SH-SY5Y (cell line): Measurements from ENCODE around the gene KCMF1.

Experiments
- GATA2 ChIP-seq: IDR thresholded peaks from 2 replicates; pipeline ENCODE4 v1.6.1; 2011; ENCODE audit warnings: mild to moderate bottlenecking, low read depth, low read length
- GATA3 ChIP-seq: IDR thresholded peaks from 2 replicates; pipeline ENCODE4 v1.6.1; 2011; ENCODE audit warnings: low read depth, mild to moderate bottlenecking, low read length, moderate library complexity

The KCMF1 gene

GRCh38 chr2:84970868-84971509 is at the start of gene KCMF1:
TSS of gene KCMF1 (plus strand) at chr2:84971161. CDS start at chr2:84971452, 291 bp downstream.
- no peak for TF ChIP-seq GATA2
- TF ChIP-seq GATA3 = no peak

GRCh38 chr2:84923009-84923408 is 48.0 kb upstream of the KCMF1 start:
- TF ChIP-seq GATA3 (no peak), GATA2 (no peak)

GRCh38 chr2:84924173-84925106 is 46.5 kb upstream of the KCMF1 start:
- no peak for TF ChIP-seq GATA2
- TF ChIP-seq GATA3 = no peak

GRCh38 chr2:84925336-84925723 is 45.6 kb upstream of the KCMF1 start:
- TF ChIP-seq GATA2 (no peak), GATA3 (no peak)

GRCh38 chr2:84925724-84926376 is 45.1 kb upstream of the KCMF1 start:
- TF ChIP-seq GATA3 (no peak), GATA2 (no peak)

- TF ChIP-seq GATA3 = no peak
- TF ChIP-seq GATA2 = no peak
Observed at GRCh38 chr2:84927275-84927627, 43.7 kb upstream of the KCMF1 start.

GRCh38 chr2:84931384-84931821 is 39.6 kb upstream of the KCMF1 start:
- TF ChIP-seq GATA2 (no peak), GATA3 (no peak)

- TF ChIP-seq GATA3 (no peak), GATA2 (no peak)
Observed at GRCh38 chr2:84938194-84938879, 32.6 kb upstream of the KCMF1 start.

GRCh38 chr2:84939426-84940087 is 31.4 kb upstream of the KCMF1 start:
- no peak for TF ChIP-seq GATA2
- no peak for TF ChIP-seq GATA3

- TF ChIP-seq GATA2 (no peak), GATA3 (no peak)
Observed at GRCh38 chr2:84940088-84940470, 30.9 kb upstream of the KCMF1 start.

- no peak for TF ChIP-seq GATA2
- TF ChIP-seq GATA3 = no peak
Observed at GRCh38 chr2:84940831-84941412, 30.0 kb upstream of the KCMF1 start.

- TF ChIP-seq GATA2 (no peak), GATA3 (no peak)
Observed at GRCh38 chr2:84942166-84942565, 28.8 kb upstream of the KCMF1 start.

GRCh38 chr2:84942964-84943421 is 28.0 kb upstream of the KCMF1 start:
- no peak for TF ChIP-seq GATA3
- TF ChIP-seq GATA2 = no peak
